ENCODE results near the gene SERTAD3.

Gene SERTAD3

DNA sequence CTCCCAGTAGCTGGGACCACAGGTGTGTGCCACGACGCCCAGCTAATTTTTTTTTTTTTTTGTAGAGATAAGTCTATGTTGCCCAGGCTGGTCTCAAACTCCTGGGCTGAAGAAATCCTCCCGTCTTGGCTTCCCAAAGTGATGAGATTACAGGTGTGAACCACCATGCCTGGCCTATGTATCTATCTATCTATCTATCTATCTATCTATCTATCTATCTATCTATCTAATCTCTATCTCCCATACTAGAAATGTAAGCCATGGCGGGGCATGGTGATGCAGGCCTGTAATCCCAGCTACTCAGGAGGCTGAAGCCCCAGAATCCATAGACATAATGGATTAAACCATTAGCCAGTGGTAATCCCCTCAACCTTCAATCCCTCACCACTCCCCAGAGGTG, 6.5 kb upstream of the SERTAD3 start:
- TF ChIP-seq, protein P1, sequence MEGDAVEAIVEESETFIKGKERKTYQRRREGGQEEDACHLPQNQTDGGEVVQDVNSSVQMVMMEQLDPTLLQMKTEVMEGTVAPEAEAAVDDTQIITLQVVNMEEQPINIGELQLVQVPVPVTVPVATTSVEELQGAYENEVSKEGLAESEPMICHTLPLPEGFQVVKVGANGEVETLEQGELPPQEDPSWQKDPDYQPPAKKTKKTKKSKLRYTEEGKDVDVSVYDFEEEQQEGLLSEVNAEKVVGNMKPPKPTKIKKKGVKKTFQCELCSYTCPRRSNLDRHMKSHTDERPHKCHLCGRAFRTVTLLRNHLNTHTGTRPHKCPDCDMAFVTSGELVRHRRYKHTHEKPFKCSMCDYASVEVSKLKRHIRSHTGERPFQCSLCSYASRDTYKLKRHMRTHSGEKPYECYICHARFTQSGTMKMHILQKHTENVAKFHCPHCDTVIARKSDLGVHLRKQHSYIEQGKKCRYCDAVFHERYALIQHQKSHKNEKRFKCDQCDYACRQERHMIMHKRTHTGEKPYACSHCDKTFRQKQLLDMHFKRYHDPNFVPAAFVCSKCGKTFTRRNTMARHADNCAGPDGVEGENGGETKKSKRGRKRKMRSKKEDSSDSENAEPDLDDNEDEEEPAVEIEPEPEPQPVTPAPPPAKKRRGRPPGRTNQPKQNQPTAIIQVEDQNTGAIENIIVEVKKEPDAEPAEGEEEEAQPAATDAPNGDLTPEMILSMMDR (IDR thresholded peaks at IDR 0.05): no peak

GRCh38 chr19:40449506-40449905, 5.4 kb upstream of the SERTAD3 start:
- TF ChIP-seq, protein P1 (IDR thresholded peaks at IDR 0.05): no peak

DNA sequence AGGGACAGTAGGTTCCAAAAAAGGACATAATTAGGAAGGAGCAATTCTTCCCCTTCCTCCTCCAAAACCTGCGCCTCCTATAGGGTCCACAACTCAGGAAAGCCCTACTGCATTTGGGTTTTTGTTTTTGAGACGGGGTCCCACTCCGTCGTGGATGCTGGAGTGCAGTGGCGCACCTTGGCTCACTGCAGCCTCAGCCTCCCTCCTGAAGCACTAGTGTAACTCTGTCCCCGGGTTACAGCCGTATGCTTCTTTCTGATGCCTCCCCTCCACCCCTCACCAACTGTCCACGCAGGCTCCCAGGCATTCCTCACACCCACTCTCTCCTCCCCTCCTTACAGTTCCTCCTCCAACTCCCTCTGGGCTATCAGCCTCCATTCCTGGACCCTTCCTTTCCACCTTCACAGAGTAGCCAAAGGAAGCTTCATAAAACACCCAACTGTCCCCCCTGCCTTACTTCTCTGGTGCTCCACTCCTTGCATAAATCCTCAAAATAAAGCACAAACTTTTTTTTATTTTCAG, 2.2 kb upstream of the SERTAD3 start:
- TF ChIP-seq, protein P1 (IDR thresholded peaks at IDR 0.05): no peak

DNA sequence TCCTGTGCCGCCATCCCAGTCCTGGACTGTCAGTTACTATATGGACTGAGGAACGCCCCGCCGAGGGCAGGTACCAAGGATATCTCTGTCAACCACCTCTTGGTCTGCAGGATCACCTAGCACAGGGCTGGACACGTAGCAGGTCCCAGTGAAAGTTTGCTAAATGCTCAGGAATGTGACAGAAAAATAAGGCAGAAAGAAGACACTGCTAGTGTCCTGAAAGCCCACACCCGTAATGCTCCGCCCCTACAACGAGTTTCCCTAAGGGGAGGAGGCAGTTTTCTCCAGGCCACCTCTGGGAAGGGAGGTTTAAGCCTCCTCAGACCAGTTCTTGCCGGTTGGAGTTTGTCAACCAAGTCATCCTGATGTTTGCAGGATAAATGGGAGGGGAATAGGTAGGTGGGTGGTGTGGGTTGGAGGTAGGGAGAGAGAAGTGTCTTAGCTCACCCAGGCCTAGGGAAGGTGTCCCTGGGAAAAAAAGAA, 1.7 kb upstream of the SERTAD3 start:
- TF ChIP-seq, protein P1 (IDR thresholded peaks at IDR 0.05): no peak

GRCh38 chr19:40444825-40445312, 734 bp upstream of the SERTAD3 start:
- TF ChIP-seq, protein P1 (IDR thresholded peaks at IDR 0.05): no peak

DNA sequence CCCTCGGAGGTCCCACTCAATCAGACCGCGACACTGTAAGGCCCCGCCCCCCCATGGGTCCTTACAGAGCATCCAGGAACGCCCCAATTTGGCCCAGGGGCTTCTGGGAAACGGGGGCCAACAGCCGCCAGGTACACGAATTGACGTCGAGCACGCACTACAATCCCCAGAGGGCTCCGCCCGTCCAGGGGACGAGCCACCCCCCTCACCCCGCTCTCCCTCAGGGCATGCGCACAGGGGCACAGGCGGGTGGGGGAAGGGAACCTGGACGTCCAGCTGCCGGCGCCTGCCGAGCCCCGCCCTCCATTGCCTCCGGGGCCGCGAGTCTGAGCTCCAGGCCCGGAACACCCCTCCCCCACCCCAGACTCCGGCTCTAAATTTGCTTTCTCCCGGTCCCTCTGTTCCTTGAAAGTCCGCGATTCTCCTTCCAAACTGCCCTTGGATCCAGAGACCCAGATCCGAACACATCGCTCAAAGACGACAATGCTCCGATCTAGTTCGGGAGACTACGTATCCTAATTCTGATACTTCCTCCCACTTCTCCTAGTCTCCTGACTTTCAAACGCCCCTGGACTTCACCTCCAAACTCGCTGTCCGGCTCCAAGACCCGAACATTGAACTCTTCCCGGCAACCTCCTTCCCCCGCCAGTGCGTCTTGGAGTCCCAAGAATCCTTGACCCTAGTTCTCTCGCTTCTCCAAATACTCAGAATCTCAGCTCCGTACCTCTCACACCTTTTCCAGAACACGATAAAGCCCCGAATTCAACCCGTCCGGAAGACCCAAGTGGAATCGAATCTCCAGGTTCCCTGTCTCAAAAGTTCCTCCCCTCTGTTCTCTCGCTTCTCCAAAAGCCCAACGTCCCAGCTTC, 770 bp downstream of the SERTAD3 start:
- TF ChIP-seq, protein P1 (IDR thresholded peaks at IDR 0.05): no peak

DNA sequence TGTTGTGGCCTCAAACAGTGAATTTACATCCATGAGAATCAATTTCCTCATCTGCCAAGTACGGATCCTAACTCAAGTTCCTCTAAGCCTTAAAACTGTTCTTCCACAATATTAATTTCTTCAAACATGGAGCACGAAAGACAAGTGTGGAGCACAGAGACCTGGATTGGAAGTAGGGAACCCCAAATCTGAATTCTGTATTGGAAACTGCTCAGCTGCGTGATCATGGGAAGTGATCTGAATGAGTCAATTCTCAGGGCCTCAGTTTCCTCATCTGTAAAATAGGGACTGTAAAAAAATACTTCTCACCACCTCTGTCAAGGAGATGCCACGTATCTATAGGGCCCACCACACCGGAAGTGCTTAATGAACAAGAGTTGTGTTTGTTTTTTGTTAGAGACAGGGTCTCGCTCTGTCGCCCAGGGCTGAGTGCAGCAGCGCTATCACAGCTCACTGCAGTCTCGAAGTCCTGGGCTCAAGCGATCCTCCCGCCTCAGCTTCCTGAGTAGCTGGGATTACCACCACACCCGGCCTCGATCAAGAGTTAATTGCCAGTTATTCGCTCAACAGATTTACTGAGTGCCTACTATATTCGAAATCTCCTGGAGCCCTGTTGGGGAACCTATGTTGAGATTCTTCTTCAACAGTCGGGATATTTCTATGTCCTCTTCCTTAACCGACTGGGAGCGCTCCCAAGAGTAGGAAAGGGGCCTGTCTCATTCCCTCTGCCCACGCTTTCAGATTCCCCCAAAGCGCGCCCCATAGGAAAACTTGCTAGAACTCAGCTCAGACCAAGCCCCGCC, 1.6 kb downstream of the SERTAD3 start:
- TF ChIP-seq, protein P1 (IDR thresholded peaks at IDR 0.05): no peak
